Keratinocyte (primary cell): ENCODE results near the gene INKA2.

Experiments
- CTCF ChIP-seq, 3 experiments: IDR thresholded peaks in 1 of 3; conservative IDR thresholded peaks in 1 of 3; optimal IDR thresholded peaks in 1 of 3; 2 replicates in 2 of 3; 3 replicates in 1 of 3; pipeline versions ENCODE3 to v1.5.1; 2011; ENCODE audit warnings: low read length in 3 of 3, mild to moderate bottlenecking in 3 of 3, moderate library complexity in 2 of 3, control low read depth in 1 of 3, inconsistent platforms in 1 of 3; ENCODE audit not compliant: insufficient read depth in 2 of 3; ENCODE audit errors: extremely low read depth in 1 of 3
- EZH2 ChIP-seq: IDR thresholded peaks from one replicate; pipeline ENCODE4 v1.6.1; 2012; ENCODE audit warnings: inconsistent platforms, mild to moderate bottlenecking, low read length, moderate library complexity

- no peak for TF ChIP-seq CTCF (optimal IDR thresholded peaks at IDR 0.05 in 1 of 3, IDR thresholded peaks at IDR 0.05 in 1 of 3, conservative IDR thresholded peaks at IDR 0.05 in 1 of 3; ENCODE audit: extremely low read depth in 1 of 3, insufficient read depth in 2 of 3, low read length in 3 of 3)
- TF ChIP-seq EZH2 = no peak
These were observed 47.5 kb upstream of the INKA2 start for GRCh38 chr1:111786669-111787207.
